Activated naive CD8-positive, alpha-beta T cell treated with anti-CD3 and anti-CD28 coated beads, Interleukin-2, amount 10 ng/mL, durations not matched to agents 7 days and 5 days (primary cell): ENCODE results near the gene RPUSD4. TPM values are rescaled to one million over a fixed set of nuclear protein-coding genes. Genes with fewer than 3 reads are reported as not detected.
"Not testable (repeated sequence)": the region's sequence is repeated elsewhere in the genome, so short reads cannot be mapped to it uniquely, and the experiment has no call there.

Source experiments
- ATAC-seq: fragments of 150-1000 bp; cut with Tn5 transposase; one replicate; pipeline ENCODE4 v1.10.0; 2021; ENCODE audit warnings: low read depth, moderate library complexity
- POLR2A ChIA-PET: fragments of 350-600 bp; sonication (Branson Sonifier 250); formaldehyde crosslinking; loops from one replicate; lab custom pipeline; 2021; ENCODE audit warnings: antibody characterized with exemption; lab: Charles Lee
- DNase-seq: peaks from one replicate; pipeline ENCODE4 v3.0.0; 2021
- H3K27ac Mint-ChIP-seq: one replicate; pipeline ENCODE4 v1.8.0; 2022; ENCODE audit warnings: mild to moderate bottlenecking, mixed read lengths
- H3K27me3 Mint-ChIP-seq: one replicate; pipeline ENCODE4 v1.8.0; 2022; ENCODE audit warnings: mild to moderate bottlenecking, moderate library complexity, mixed read lengths
- H3K36me3 Mint-ChIP-seq: one replicate; pipeline ENCODE4 v1.8.0; 2021; ENCODE audit warnings: mild to moderate bottlenecking, mixed read lengths
- H3K4me1 Mint-ChIP-seq: one replicate; pipeline ENCODE4 v1.8.0; 2021; ENCODE audit warnings: mixed read lengths
- H3K4me3 Mint-ChIP-seq: one replicate; pipeline ENCODE4 v1.8.0; 2022; ENCODE audit warnings: mild to moderate bottlenecking, moderate library complexity, mixed read lengths
- H3K9me3 Mint-ChIP-seq: one replicate; pipeline ENCODE4 v1.8.0; 2021; ENCODE audit warnings: mixed read lengths
- total RNA-seq, 2 experiments: library from RNA; stranded (reverse); gene quantifications; one replicate each; pipeline ENCODE4 v1.2.3, GENCODE V29; 2021

RPUSD4 gene
- total RNA-seq: 10 to 100 TPM; 31.6 to 33.8 TPM

- Mint-ChIP-seq H3K4me1 (peaks cover 28% of the 10 kb centered on the region), H3K27ac (peak within 1 kb of the TSS; percentile 95), H3K4me3 (peak within 1 kb of the TSS; percentile 99), H3K27me3 (no peaks in the 10 kb centered on the region), H3K36me3 (peaks cover 14% of the 10 kb centered on the region), H3K9me3 (no peaks in the 10 kb centered on the region)
- DNase-seq (peak; percentile 99), ATAC-seq (peak; percentile 97)
- POLR2A ChIA-PET: interaction anchor here (0.6 to 2.1 kb wide), 5 partner anchors 15 to 324 kb away, joined by 3 to 13 read pairs (median 4); partner anchors contain the start of genes FOXRED1, HYLS1 and SRPRA
Observed at GRCh38 chr11:126211236-126212088, at the start of gene RPUSD4, which contains the start of gene FAM118B. RPUSD4 (minus strand) TSS chr11:126211650; CDS start chr11:126211638, 12 bp downstream. FAM118B (plus strand) TSS chr11:126211782; CDS start chr11:126235002, 23,220 bp downstream.

DNA sequence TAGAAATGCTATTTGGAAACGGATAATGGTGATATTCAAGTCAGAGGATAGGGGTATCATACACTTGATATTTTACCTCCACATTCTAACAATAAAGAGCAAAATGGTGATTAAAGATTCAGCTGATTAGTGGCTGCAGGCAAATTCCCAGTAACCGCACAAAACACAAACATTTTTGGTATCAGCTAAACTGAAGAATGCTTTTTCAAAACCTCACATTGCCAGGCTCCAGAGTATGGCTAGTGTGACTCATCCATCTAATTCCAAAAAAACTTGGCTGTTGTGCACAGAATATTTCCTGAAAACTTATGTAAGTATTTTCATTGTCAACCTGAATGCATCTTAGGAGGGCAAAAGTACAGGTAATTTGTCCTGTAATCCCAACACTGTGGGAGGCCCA, 46.3 kb upstream of the RPUSD4 start:
- no peak for ATAC-seq
- no peaks in the 10 kb centered on the region for H3K27me3 Mint-ChIP-seq
- peak overlapping the region; percentile 15 for H3K27ac Mint-ChIP-seq
- H3K36me3 Mint-ChIP-seq: peaks cover 2% of the 10 kb centered on the region
- DNase-seq: no peak
- POLR2A ChIA-PET: interaction anchor here (0.5 kb wide), 1 partner anchor 85 kb away, joined by 4 read pairs; no protein-coding TSS in a partner anchor
- no peaks in the 10 kb centered on the region for H3K4me1 Mint-ChIP-seq
- H3K4me3 Mint-ChIP-seq: no peak overlapping the region
- no peaks in the 10 kb centered on the region for H3K9me3 Mint-ChIP-seq

GRCh38 chr11:126257144-126257543, 45.7 kb upstream of the RPUSD4 start:
- POLR2A ChIA-PET: no interaction called here
- peaks cover 2% of the 10 kb centered on the region for H3K36me3 Mint-ChIP-seq
- H3K9me3 Mint-ChIP-seq: no peaks in the 10 kb centered on the region
- H3K27ac Mint-ChIP-seq: no peak overlapping the region
- no peaks in the 10 kb centered on the region for H3K4me1 Mint-ChIP-seq
- no peak for DNase-seq
- H3K27me3 Mint-ChIP-seq: no peaks in the 10 kb centered on the region
- ATAC-seq: no peak
- no peak overlapping the region for H3K4me3 Mint-ChIP-seq

GRCh38 chr11:126256216-126256615, 44.8 kb upstream of the RPUSD4 start:
- Mint-ChIP-seq H3K27ac (no peak overlapping the region), H3K27me3 (no peaks in the 10 kb centered on the region), H3K36me3 (peaks cover under 1% of the 10 kb centered on the region), H3K4me1 (no peaks in the 10 kb centered on the region), H3K9me3 (no peaks in the 10 kb centered on the region), H3K4me3 (no peak overlapping the region)
- POLR2A ChIA-PET: no interaction called here
- ATAC-seq: no peak
- DNase-seq: no peak

DNA sequence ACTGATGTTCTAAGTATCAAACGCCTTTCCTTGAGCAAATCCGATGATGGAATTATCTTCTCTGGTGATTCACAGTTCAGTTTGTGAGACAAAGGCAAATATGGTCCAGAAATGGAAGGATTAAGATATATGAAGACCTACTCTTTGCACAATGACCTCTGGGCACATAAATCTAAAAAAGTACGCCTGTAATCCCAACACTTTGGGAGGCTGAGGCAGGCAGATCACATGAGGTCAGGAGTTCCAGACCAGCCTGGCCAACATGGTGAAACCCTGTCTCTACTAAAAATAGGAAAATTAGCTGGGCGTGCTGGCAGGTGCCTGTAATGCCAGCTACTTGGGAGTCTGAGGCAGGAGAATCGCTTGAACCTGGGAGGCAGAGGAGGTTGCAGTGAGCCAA, 44.1 kb upstream of the RPUSD4 start:
- H3K27me3 Mint-ChIP-seq, POLR2A ChIA-PET: not testable (repeated sequence)

GRCh38 chr11:126254819-126255218, 43.4 kb upstream of the RPUSD4 start:
- H3K4me1 Mint-ChIP-seq: no peaks in the 10 kb centered on the region
- H3K27ac Mint-ChIP-seq: no peak overlapping the region
- ATAC-seq (no peak), DNase-seq (no peak)
- no peaks in the 10 kb centered on the region for H3K27me3 Mint-ChIP-seq
- H3K4me3 Mint-ChIP-seq: no peak overlapping the region
- H3K36me3 Mint-ChIP-seq: peaks cover 3% of the 10 kb centered on the region
- no peaks in the 10 kb centered on the region for H3K9me3 Mint-ChIP-seq
- POLR2A ChIA-PET: no interaction called here

More for the DNA sequence above, 44.1 kb upstream of the RPUSD4 start:
- not testable (repeated sequence) for H3K4me1 Mint-ChIP-seq, DNase-seq, H3K27ac Mint-ChIP-seq, H3K9me3 Mint-ChIP-seq, H3K36me3 Mint-ChIP-seq, H3K4me3 Mint-ChIP-seq, ATAC-seq

DNA sequence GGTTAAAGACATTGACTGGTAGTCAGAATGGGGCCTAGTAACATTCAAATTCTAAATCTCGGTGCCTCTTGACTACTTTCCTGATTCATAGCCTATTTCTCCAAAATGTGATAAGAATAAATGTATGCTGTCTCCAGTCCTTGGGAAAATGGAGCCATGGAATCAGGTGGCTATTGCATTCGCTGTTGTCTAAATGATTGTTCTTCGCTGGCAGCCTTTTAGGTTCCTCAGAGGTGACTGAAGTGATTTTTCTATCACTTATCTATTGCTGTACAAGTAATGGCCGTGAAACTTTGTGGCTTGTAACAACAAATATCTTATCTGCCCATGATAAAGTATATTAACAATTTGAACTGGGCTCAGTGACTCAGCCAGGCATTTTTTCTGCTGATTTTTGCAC, 41.8 kb upstream of the RPUSD4 start:
- H3K27ac Mint-ChIP-seq: no peak overlapping the region
- DNase-seq (no peak), ATAC-seq (no peak)
- H3K27me3 Mint-ChIP-seq: no peaks in the 10 kb centered on the region
- no peaks in the 10 kb centered on the region for H3K4me1 Mint-ChIP-seq
- POLR2A ChIA-PET: no interaction called here
- H3K4me3 Mint-ChIP-seq: no peak overlapping the region
- peaks cover 3% of the 10 kb centered on the region for H3K36me3 Mint-ChIP-seq
- H3K9me3 Mint-ChIP-seq: no peaks in the 10 kb centered on the region

DNA sequence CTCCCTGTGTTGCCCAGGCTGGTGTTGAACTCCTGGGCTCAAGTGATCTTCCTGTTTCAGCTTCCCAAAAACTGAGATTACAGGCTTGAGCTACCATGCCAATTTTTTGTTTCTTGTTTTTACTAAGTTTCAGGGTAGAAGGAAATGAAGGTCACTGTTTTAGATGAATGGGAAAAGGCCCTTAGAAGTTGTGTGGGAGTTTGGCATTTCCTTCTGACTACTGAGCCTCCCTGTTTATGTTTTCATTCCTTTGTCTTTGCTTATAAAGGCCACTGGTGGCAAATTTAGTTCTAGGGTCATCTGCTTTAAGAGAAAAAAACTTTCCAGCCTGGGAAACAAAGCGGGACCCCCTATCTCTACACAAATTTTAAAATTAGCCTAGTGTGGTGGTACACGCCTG, 35.2 kb upstream of the RPUSD4 start:
- Mint-ChIP-seq H3K4me3 (no peak overlapping the region), H3K27me3 (no peaks in the 10 kb centered on the region), H3K36me3 (peaks cover 6% of the 10 kb centered on the region), H3K27ac (no peak overlapping the region), H3K4me1 (no peaks in the 10 kb centered on the region), H3K9me3 (no peaks in the 10 kb centered on the region)
- ATAC-seq (no peak), DNase-seq (no peak)
- POLR2A ChIA-PET: no interaction called here

DNA sequence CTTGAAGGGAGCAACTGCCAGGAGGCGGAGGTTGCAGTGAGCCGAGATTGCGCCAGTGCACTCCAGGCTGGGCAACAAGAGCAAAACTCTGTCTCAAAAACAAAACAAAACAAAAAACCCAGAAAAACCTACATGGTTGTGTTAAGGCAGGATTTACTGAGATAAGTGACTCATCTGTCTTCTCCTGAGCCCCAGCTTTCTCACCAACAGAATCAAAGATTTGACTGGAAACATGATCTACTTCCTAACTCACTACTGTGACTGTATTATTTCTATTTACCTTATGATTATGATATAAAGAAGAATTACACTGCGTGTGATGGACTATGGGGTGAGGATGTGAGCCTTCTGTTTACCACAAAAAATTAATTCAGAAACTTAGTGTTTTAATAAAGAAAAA, 21.9 kb upstream of the RPUSD4 start:
- ATAC-seq (no peak), DNase-seq (no peak)
- H3K9me3 Mint-ChIP-seq: no peaks in the 10 kb centered on the region
- H3K27me3 Mint-ChIP-seq: no peaks in the 10 kb centered on the region
- no peak overlapping the region for H3K27ac Mint-ChIP-seq
- no peaks in the 10 kb centered on the region for H3K4me1 Mint-ChIP-seq
- H3K36me3 Mint-ChIP-seq: peaks cover 8% of the 10 kb centered on the region
- H3K4me3 Mint-ChIP-seq: no peak overlapping the region
- POLR2A ChIA-PET: no interaction called here

DNA sequence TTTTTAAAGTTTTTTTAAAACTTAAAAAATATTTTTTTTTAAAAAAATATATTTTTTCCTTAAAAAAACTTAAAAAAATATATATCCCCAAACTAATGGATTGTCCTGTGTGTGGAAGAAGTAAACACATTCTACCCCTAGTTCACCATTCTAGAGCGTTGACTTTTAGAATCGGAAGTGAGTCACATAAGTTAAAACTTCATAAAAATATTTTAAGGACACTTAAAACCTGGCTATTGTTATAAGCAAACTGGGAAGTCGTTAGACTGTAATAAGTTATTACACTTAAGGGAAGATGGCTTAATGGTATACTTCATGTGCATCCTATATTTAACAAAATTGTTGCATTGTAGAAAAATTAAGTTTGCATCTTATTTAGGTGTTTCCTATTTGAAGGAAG, 21.2 kb upstream of the RPUSD4 start:
- Mint-ChIP-seq H3K36me3 (peaks cover 8% of the 10 kb centered on the region), H3K9me3 (no peaks in the 10 kb centered on the region), H3K4me1 (no peaks in the 10 kb centered on the region), H3K27ac (no peak overlapping the region), H3K4me3 (no peak overlapping the region), H3K27me3 (no peaks in the 10 kb centered on the region)
- POLR2A ChIA-PET: no interaction called here
- no peak for ATAC-seq
- no peak for DNase-seq

GRCh38 chr11:126231725-126232459, 20.4 kb upstream of the RPUSD4 start:
- no peak for DNase-seq
- Mint-ChIP-seq H3K4me3 (no peak overlapping the region), H3K4me1 (no peaks in the 10 kb centered on the region), H3K27ac (no peak overlapping the region), H3K27me3 (no peaks in the 10 kb centered on the region), H3K36me3 (peaks cover 8% of the 10 kb centered on the region), H3K9me3 (no peaks in the 10 kb centered on the region)
- POLR2A ChIA-PET: no interaction called here
- no peak for ATAC-seq

DNA sequence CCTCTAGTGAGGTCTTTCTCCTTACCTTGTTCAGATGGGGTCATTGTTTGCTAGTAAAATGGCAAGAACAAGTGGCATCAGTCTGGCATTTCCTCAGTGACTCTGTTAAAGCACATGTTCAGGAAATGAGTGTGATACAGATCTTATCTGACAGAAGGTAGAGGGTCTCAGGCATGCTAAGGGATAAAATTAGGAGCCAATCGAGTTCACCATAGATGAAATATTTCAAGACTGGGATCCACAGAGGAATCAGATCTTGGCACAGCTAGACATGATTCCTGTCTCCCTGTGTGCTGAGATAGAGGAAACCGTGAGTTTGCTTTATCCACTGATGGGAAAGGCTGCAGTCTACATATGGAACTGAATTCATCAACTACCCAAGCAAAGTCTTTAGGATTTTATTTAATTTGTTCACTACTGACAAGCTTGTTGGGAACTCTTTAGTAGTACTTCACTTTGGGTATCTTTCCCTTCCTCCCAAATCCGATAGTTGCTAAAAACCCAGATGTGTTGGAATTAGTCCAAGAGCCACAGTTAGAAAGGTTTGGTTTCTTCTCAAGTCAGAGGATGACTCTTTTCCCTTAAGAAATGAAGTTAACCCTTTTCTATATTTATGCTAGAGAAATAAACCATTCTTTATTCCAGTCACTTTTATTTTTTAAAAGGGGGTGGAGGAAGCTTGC, 18.5 kb upstream of the RPUSD4 start:
- H3K27me3 Mint-ChIP-seq: no peaks in the 10 kb centered on the region
- no peaks in the 10 kb centered on the region for H3K9me3 Mint-ChIP-seq
- H3K36me3 Mint-ChIP-seq: peaks cover 1% of the 10 kb centered on the region
- ATAC-seq (no peak), DNase-seq (no peak)
- H3K4me1 Mint-ChIP-seq: no peaks in the 10 kb centered on the region
- POLR2A ChIA-PET: no interaction called here
- no peak overlapping the region for H3K27ac Mint-ChIP-seq
- H3K4me3 Mint-ChIP-seq: no peak overlapping the region
